Vagina (tissue), 2 donors: Measurements from ENCODE around the gene CADM2.

Source experiments
- CTCF ChIP-seq, 3 experiments: fragments of 450-650 bp in 2 of 3; fragments of 200-600 bp in 1 of 3; sonication (generic) in 1 of 3; IDR thresholded peaks; one replicate each; pipeline ENCODE4 v1.5.1; 2017 to 2019; ENCODE audit warnings: antibody characterized with exemption in 3 of 3, mild to moderate bottlenecking in 2 of 3, moderate library complexity in 2 of 3
- POLR2AphosphoS5 ChIP-seq, 2 donors: sonication (generic); formaldehyde crosslinking; IDR thresholded peaks; one replicate each; pipeline ENCODE4 v1.9.0; 2017; ENCODE audit warnings: antibody characterized with exemption in 2 of 2, mild to moderate bottlenecking in 2 of 2, low read depth in 1 of 2; ENCODE audit not compliant: insufficient read depth in 1 of 2

GRCh38 chr3:85432081-85432480 lies 473.3 kb downstream of the CADM2 start:
- TF ChIP-seq POLR2AphosphoS5 (IDR thresholded peaks at IDR 0.05; ENCODE audit: insufficient read depth in 1 of 2, low read depth in 1 of 2), result no peak
- TF ChIP-seq CTCF (IDR thresholded peaks at IDR 0.05), result no peak
